GF-D8 (cell line): ENCODE measurements around the gene EXOC6B.

ENCODE experiments used
- DNase-seq: peaks from one replicate; lab custom pipeline; 2025; lab: John Stamatoyannopoulos, UW

EXOC6B gene

GRCh38 chr2:72159211-72159993, 666.4 kb downstream of the EXOC6B start:
- no peak for DNase-seq

GRCh38 chr2:72157871-72158771, 667.7 kb downstream of the EXOC6B start:
- DNase-seq = no peak

GRCh38 chr2:72156872-72157271, 669.0 kb downstream of the EXOC6B start:
- DNase-seq = no peak

GRCh38 chr2:72155737-72156136, 670.1 kb downstream of the EXOC6B start:
- DNase-seq = no peak

- no peak for DNase-seq
Observed at GRCh38 chr2:72155151-72155550, 670.7 kb downstream of the EXOC6B start.

GRCh38 chr2:72154386-72154975, 671.4 kb downstream of the EXOC6B start:
- DNase-seq = no peak

- DNase-seq = no peak
Observed at GRCh38 chr2:72153924-72154323, 671.9 kb downstream of the EXOC6B start.

- DNase-seq = no peak
Observed at GRCh38 chr2:72153026-72153791, 672.6 kb downstream of the EXOC6B start.

GRCh38 chr2:72150861-72151356, 674.9 kb downstream of the EXOC6B start:
- DNase-seq = no peak

- no peak for DNase-seq
Observed at GRCh38 chr2:72150157-72150860, 675.5 kb downstream of the EXOC6B start.

- no peak for DNase-seq
Observed at GRCh38 chr2:72149556-72150156, 676.2 kb downstream of the EXOC6B start.

GRCh38 chr2:72148837-72149555, 676.8 kb downstream of the EXOC6B start:
- DNase-seq = no peak

GRCh38 chr2:72148003-72148836, 677.6 kb downstream of the EXOC6B start:
- no peak for DNase-seq

GRCh38 chr2:72147303-72147971, 678.4 kb downstream of the EXOC6B start, which contains the start of gene CYP26B1:
CYP26B1 (minus strand) TSS chr2:72147862; CDS start chr2:72147834, 28 bp downstream.
- DNase-seq = no peak

GRCh38 chr2:72146347-72147302, 679.2 kb downstream of the EXOC6B start:
- DNase-seq = no peak

- DNase-seq = no peak
Observed at GRCh38 chr2:72145658-72146329, 680.0 kb downstream of the EXOC6B start.

- no peak for DNase-seq
Observed at GRCh38 chr2:72145289-72145657, 680.6 kb downstream of the EXOC6B start.
